Natural killer cell (primary cell): ENCODE data around the gene CNOT1. TPM values are rescaled to one million over a fixed set of nuclear protein-coding genes. Genes with fewer than 3 reads are reported as not detected.
A peak's percentile ranks its signal among the peaks of the same experiment; 100 is the strongest.

Experiments
- ATAC-seq, 3 donors: fragments of 150-1000 bp in 2 of 3; fragments of 200-7000 bp in 1 of 3; cut with Tn5 transposase; 1 replicate in 1 of 3; 2 replicates in 2 of 3; pipeline ENCODE4 v1.10.0; 2021; ENCODE audit warnings: mild to moderate bottlenecking in 2 of 3, moderate library complexity in 2 of 3
- DNase-seq, 2 donors: peaks; one replicate each; pipeline versions ENCODE4 v3.0.0 to v3.0.0-alpha.2; 2013 to 2021; ENCODE audit warnings: mixed read lengths in 1 of 2
- H3K27ac ChIP-seq: one replicate; pipeline ENCODE4 v1.5.1; 2013; ENCODE audit warnings: mild to moderate bottlenecking, low read length
- H3K27me3 ChIP-seq: one replicate; pipeline ENCODE4 v1.6.1; 2013; ENCODE audit warnings: low read length; ENCODE audit not compliant: control insufficient read depth, insufficient read depth
- H3K36me3 ChIP-seq: one replicate; pipeline ENCODE4 v1.6.1; 2013; ENCODE audit warnings: low read length; ENCODE audit not compliant: control insufficient read depth, insufficient read depth
- H3K4me1 ChIP-seq: one replicate; pipeline ENCODE4 v1.6.1; 2013; ENCODE audit warnings: low read length; ENCODE audit not compliant: control insufficient read depth, insufficient read depth
- H3K4me3 ChIP-seq: one replicate; pipeline ENCODE4 v1.5.1; 2013; ENCODE audit warnings: low read length
- H3K9me3 ChIP-seq: one replicate; pipeline ENCODE4 v1.6.1; 2013; ENCODE audit warnings: low read length; ENCODE audit not compliant: control insufficient read depth, insufficient read depth
- H3K27ac Mint-ChIP-seq, 2 donors: one replicate each; pipeline ENCODE4 v1.8.0; 2022; ENCODE audit warnings: mild to moderate bottlenecking in 2 of 2, mixed read lengths in 2 of 2, moderate library complexity in 1 of 2
- H3K27me3 Mint-ChIP-seq, 2 donors: one replicate each; pipeline ENCODE4 v1.8.0; 2022; ENCODE audit warnings: low read depth in 2 of 2, mixed read lengths in 2 of 2
- H3K36me3 Mint-ChIP-seq: one replicate; pipeline ENCODE4 v1.8.0; 2022; ENCODE audit warnings: mixed read lengths
- H3K4me1 Mint-ChIP-seq, 2 donors: one replicate each; pipeline ENCODE4 v1.8.0; 2022; ENCODE audit warnings: mixed read lengths in 2 of 2
- H3K4me3 Mint-ChIP-seq: one replicate; pipeline ENCODE4 v1.8.0; 2022; ENCODE audit warnings: mild to moderate bottlenecking, moderate library complexity, mixed read lengths
- H3K9me3 Mint-ChIP-seq, 2 donors: one replicate each; pipeline ENCODE4 v1.8.0; 2022; ENCODE audit warnings: mixed read lengths in 2 of 2
- CTCF ChIP-seq: fragments of 200-600 bp; IDR thresholded peaks from one replicate; pipeline ENCODE4 v1.8.0; 2022; ENCODE audit warnings: antibody characterized with exemption
- WGBS: methylation state at CpG from one replicate; pipeline ENCODE4 v1.1.7; 2013; ENCODE audit warnings: missing lambda C conversion rate; ENCODE audit not compliant: insufficient coverage; 5-methylcytosine and 5-hydroxymethylcytosine counted together
- intact Hi-C: fragments of 100-400 bp; cut with micrococcal nuclease; formaldehyde crosslinking; loops from one replicate; pipeline ENCODE4 v1.14.2; 2022
- total RNA-seq, 4 donors: library from RNA; stranded (reverse); fragments of 120-200 nt in 1 of 4; gene quantifications; one replicate each; pipeline versions ENCODE4 v1.2.3 to v1.2.4, GENCODE V29; 2013 to 2022

The CNOT1 gene
- total RNA-seq, 3 donors from 2014 or later (not counting 1 experiment from before 2014, with no cell fraction given), result 242 to 275 (median 249) TPM

GRCh38 chr16:58501242-58502131, 128.1 kb downstream of the CNOT1 start:
- Mint-ChIP-seq H3K27me3 (peaks cover 6 to 21% of the 10 kb centered on the region in 2 donors), H3K4me3 (peak overlapping the region; percentile 49), H3K4me1 (peaks cover 0 to 7% of the 10 kb centered on the region in 2 donors), H3K9me3 (no peaks in the 10 kb centered on the region), H3K27ac (peak overlapping the region in 1 of 2 donors; percentile 51), H3K36me3 (no peaks in the 10 kb centered on the region)
- DNase-seq (peak in 1 of 2 donors; percentile 66), ATAC-seq (peak in 2 of 3 donors; percentile 55 to 68)
- intact Hi-C loops, result no loop called here
- WGBS, result 13% methylated on average over 42 of the region's 42 CpGs
- no peaks in the 10 kb centered on the region for H3K36me3 ChIP-seq
- H3K27ac ChIP-seq, result no peak overlapping the region
- peak overlapping the region; percentile 32 for H3K4me3 ChIP-seq
- peaks cover 6% of the 10 kb centered on the region for H3K27me3 ChIP-seq
- TF ChIP-seq CTCF, result no peak
- H3K9me3 ChIP-seq, result no peaks in the 10 kb centered on the region
- H3K4me1 ChIP-seq, result peaks cover 19% of the 10 kb centered on the region

GRCh38 chr16:58500430-58501241, 129.0 kb downstream of the CNOT1 start:
- Histone ChIP-seq H3K27me3 (peaks cover 6% of the 10 kb centered on the region), H3K4me3 (peak overlapping the region; percentile 32), H3K27ac (no peak overlapping the region), H3K9me3 (no peaks in the 10 kb centered on the region), H3K4me1 (peaks cover 19% of the 10 kb centered on the region), H3K36me3 (no peaks in the 10 kb centered on the region)
- ATAC-seq (peak in 2 of 3 donors; percentile 35 to 38), DNase-seq (peak in 1 of 2 donors; percentile 19)
- H3K27ac Mint-ChIP-seq, result no peak overlapping the region
- 8% methylated on average over 36 of the region's 36 CpGs for WGBS
- H3K4me1 Mint-ChIP-seq, result peaks cover 0 to 7% of the 10 kb centered on the region in 2 donors
- H3K4me3 Mint-ChIP-seq, result peak overlapping the region; percentile 57
- no peak for TF ChIP-seq CTCF
- intact Hi-C loops, result no loop called here
- H3K9me3 Mint-ChIP-seq, result no peaks in the 10 kb centered on the region
- H3K27me3 Mint-ChIP-seq, result peaks cover 6 to 21% of the 10 kb centered on the region in 2 donors
- H3K36me3 Mint-ChIP-seq, result no peaks in the 10 kb centered on the region

- peaks cover 6 to 21% of the 10 kb centered on the region in 2 donors for H3K27me3 Mint-ChIP-seq
- H3K27ac ChIP-seq, result no peak within 1 kb of the TSS
- peaks cover 25% of the 10 kb centered on the region for H3K4me1 ChIP-seq
- intact Hi-C loops, result no loop called here
- peak in 1 of 2 donors; percentile 66 for DNase-seq
- peak within 1 kb of the TSS; percentile 57 for H3K4me3 Mint-ChIP-seq
- TF ChIP-seq CTCF, result no peak
- ATAC-seq, result peak in 2 of 3 donors; percentile 35 to 54
- no peaks in the 10 kb centered on the region for H3K36me3 Mint-ChIP-seq
- WGBS, result 36% methylated on average over 24 of the region's 24 CpGs
- no peaks in the 10 kb centered on the region for H3K9me3 Mint-ChIP-seq
- H3K9me3 ChIP-seq, result no peaks in the 10 kb centered on the region
- H3K27me3 ChIP-seq, result peaks cover 6% of the 10 kb centered on the region
- H3K4me1 Mint-ChIP-seq, result peaks cover 0 to 7% of the 10 kb centered on the region in 2 donors
- H3K27ac Mint-ChIP-seq, result no peak within 1 kb of the TSS
- H3K4me3 ChIP-seq, result no peak within 1 kb of the TSS
- H3K36me3 ChIP-seq, result no peaks in the 10 kb centered on the region
Observed at GRCh38 chr16:58499615-58500351, 129.8 kb downstream of the CNOT1 start, which contains the start of gene NDRG4. Gene NDRG4, plus strand, starts transcription at chr16:58500143. Its CDS starts 106 bp downstream, at chr16:58500249.
